ENCODE measurements around the gene PLSCR4. TPM values are rescaled to one million over a fixed set of nuclear protein-coding genes. Genes with fewer than 3 reads are reported as not detected.

Gene PLSCR4
- total and polyA plus RNA-seq, 9 of the 15 experiments (the other 6 are each of a cell fraction or from before 2014, with no cell fraction given) = 0.11 to 0.68 (median 0.21) TPM

- no peaks in the 10 kb centered on the region for H3K79me2 ChIP-seq (ENCODE audit: control insufficient read depth, insufficient read depth, low read length)
- ATAC-seq (no peak), FAIRE-seq (no peak), DNase-seq (ENCODE audit: extremely low read depth in 1 of 4, low spot score in 3 of 4) (no peak)
- no peak overlapping the region for H2AFZ ChIP-seq (ENCODE audit: low read depth, low read length)
- no peaks in the 10 kb centered on the region for H3K9me3 ChIP-seq (replicated peaks; ENCODE audit: control insufficient read depth, insufficient read depth, low read depth, low read length)
- no peak overlapping the region for H3K9ac ChIP-seq (ENCODE audit: insufficient read depth in 1 of 2, low read depth in 2 of 2, low read length in 2 of 2)
- no peak overlapping the region for H3K27ac ChIP-seq (ENCODE audit: extremely low read depth, low read depth, low read length)
- no peak overlapping the region for H3K4me3 ChIP-seq
- intact Hi-C loops (cut with micrococcal nuclease) (no loop called here), in situ Hi-C loops (cut with MboI) (no loop called here)
- CTCF ChIA-PET (ENCODE audit: low intra/inter-chr PET ratio) = no interaction called here
- no peaks in the 10 kb centered on the region for H3K27me3 ChIP-seq (ENCODE audit: control insufficient read depth in 2 of 2, insufficient read depth in 2 of 2, low read length in 2 of 2)
- H4K20me1 ChIP-seq (replicated peaks; ENCODE audit: control insufficient read depth, insufficient read depth, low read length) = no peaks in the 10 kb centered on the region
- no peaks in the 10 kb centered on the region for H3K9me1 ChIP-seq (ENCODE audit: control insufficient read depth, insufficient read depth, low read length)
- H3K4me1 ChIP-seq (replicated peaks in 1 of 2; ENCODE audit: control insufficient read depth in 2 of 2, insufficient read depth in 2 of 2, low read length in 2 of 2) = no peaks in the 10 kb centered on the region
- BruUV-seq (replicated peaks) = no TSS peak
- no peak for TF ChIP-seq SETDB1 (IDR thresholded peaks at IDR 0.05; ENCODE audit: low read length)
- H3K4me2 ChIP-seq (ENCODE audit: insufficient read depth, low read length) = no peak overlapping the region
- no peaks in the 10 kb centered on the region for H3K36me3 ChIP-seq (ENCODE audit: control insufficient read depth, insufficient read depth, low read length)
- POLR2A ChIA-PET = no interaction called here
These were observed 29.6 kb downstream of the PLSCR4 start for GRCh38 chr3:146221276-146221675.

GRCh38 chr3:146218880-146219866, 31.7 kb downstream of the PLSCR4 start:
- ChIA-PET POLR2A (no interaction called here), CTCF (ENCODE audit: low intra/inter-chr PET ratio) (interaction anchor here (0.6 to 1.7 kb wide), 5 partner anchors 106 to 422 kb away, joined by 3 to 13 read pairs (median 3); no protein-coding TSS in a partner anchor)
- H3K4me3 ChIP-seq = no peak overlapping the region
- no peaks in the 10 kb centered on the region for H4K20me1 ChIP-seq (replicated peaks; ENCODE audit: control insufficient read depth, insufficient read depth, low read length)
- H3K36me3 ChIP-seq (ENCODE audit: control insufficient read depth, insufficient read depth, low read length) = no peaks in the 10 kb centered on the region
- FAIRE-seq (peak; percentile 6), DNase-seq (ENCODE audit: extremely low read depth in 1 of 4, low spot score in 3 of 4) (peak; percentile 8 to 32 (median 15)), ATAC-seq (no peak)
- H3K9me3 ChIP-seq (replicated peaks; ENCODE audit: control insufficient read depth, insufficient read depth, low read depth, low read length) = no peaks in the 10 kb centered on the region
- intact Hi-C loops (cut with micrococcal nuclease) = loop anchor here (1.0 kb wide), 2 partner anchors 108 to 358 kb away; no protein-coding TSS in a partner anchor
- H2AFZ ChIP-seq (ENCODE audit: low read depth, low read length) = no peak overlapping the region
- H3K27ac ChIP-seq (ENCODE audit: extremely low read depth, low read depth, low read length) = no peak overlapping the region
- no peak overlapping the region for H3K9ac ChIP-seq (ENCODE audit: insufficient read depth in 1 of 2, low read depth in 2 of 2, low read length in 2 of 2)
- in situ Hi-C loops (cut with MboI) = loop anchor here (5.0 kb wide), 1 partner anchor 368 kb away; no protein-coding TSS in a partner anchor
- H3K27me3 ChIP-seq (ENCODE audit: control insufficient read depth in 2 of 2, insufficient read depth in 2 of 2, low read length in 2 of 2) = no peaks in the 10 kb centered on the region
- H3K4me2 ChIP-seq (ENCODE audit: insufficient read depth, low read length) = no peak overlapping the region
- H3K79me2 ChIP-seq (ENCODE audit: control insufficient read depth, insufficient read depth, low read length) = no peaks in the 10 kb centered on the region
- no peaks in the 10 kb centered on the region for H3K4me1 ChIP-seq (replicated peaks in 1 of 2; ENCODE audit: control insufficient read depth in 2 of 2, insufficient read depth in 2 of 2, low read length in 2 of 2)
- BruUV-seq (replicated peaks) = no TSS peak
- H3K9me1 ChIP-seq (ENCODE audit: control insufficient read depth, insufficient read depth, low read length) = no peaks in the 10 kb centered on the region
- WGBS (ENCODE audit: insufficient coverage, low coverage, missing lambda C conversion rate) = 7% methylated on average over 13 of the region's 13 CpGs
- TF ChIP-seq TCF7 (IDR thresholded peaks at IDR 0.05; ENCODE audit: borderline replicate concordance) (no peak), DDX20 (tag; IDR thresholded peaks at IDR 0.05; ENCODE audit: low read depth) (no peak), IFI16 (CRISPR knock-in tag; IDR thresholded peaks at IDR 0.05) (no peak), NBN (IDR thresholded peaks at IDR 0.05; ENCODE audit: low read depth) (no peak), CTCF (IDR thresholded peaks at IDR 0.05 in 2 of 3, conservative IDR thresholded peaks at IDR 0.05 in 1 of 3; ENCODE audit: insufficient read depth in 2 of 3, low read depth in 1 of 3, low read length in 3 of 3) (peak; percentile 40 to 64 (median 49); a peak in 4 of 6 replicates), ZNF24 (IDR thresholded peaks at IDR 0.05) (no peak), ZNF431 (CRISPR knock-in tag; IDR thresholded peaks at IDR 0.05) (no peak), SFPQ (IDR thresholded peaks at IDR 0.05; ENCODE audit: low read depth, low read length) (no peak), RHOXF2B (CRISPR knock-in tag; conservative IDR thresholded peaks at IDR 0.05) (no peak)
